HepG2 (cell line): ENCODE data around the gene JAK1. TPM values are rescaled to one million over a fixed set of nuclear protein-coding genes. Genes with fewer than 3 reads are reported as not detected.

Experiments used
- ATAC-seq: fragments of 200-7000 bp; cut with Tn5 transposase; 3 replicates; pipeline ENCODE4 v1.9.1; 2020; ENCODE audit warnings: mild to moderate bottlenecking, moderate library complexity
- BruUV-seq: library from RNA; stranded (reverse); fragments of 400-500 nt; replicated peaks from 2 replicates; lab custom pipeline; 2021; lab: Mats Ljungman, UMichigan
- CTCF ChIA-PET: fragments of 300-600 bp; formaldehyde crosslinking; extraction: SDS; loops from one replicate; lab custom pipeline; 2021; ENCODE audit warnings: low total read pairs, inconsistent platforms, low intra/inter-chr PET ratio; lab: Yijun Ruan, JAX
- POLR2A ChIA-PET: fragments of 350-600 bp; sonication (Branson Sonifier 250); formaldehyde crosslinking; loops from one replicate; lab custom pipeline; 2020; ENCODE audit warnings: antibody characterized with exemption, inconsistent platforms; lab: Yijun Ruan, JAX
- DNase-seq: peaks from one replicate; pipeline ENCODE4 v3.0.0-alpha.2; 2015; ENCODE audit warnings: low spot score
- FAIRE-seq: peaks from 3 replicates; lab custom pipeline; 2011; peaks lifted over from hg19 to GRCh38; lab: Jason Lieb, UNC
- H2AFZ ChIP-seq: one replicate; pipeline ENCODE4 v1.6.1; 2011; ENCODE audit warnings: low read length, inconsistent platforms
- H3K27ac ChIP-seq: fragments of 300-600 bp; 3 replicates; pipeline ENCODE4 v1.8.0; 2011; ENCODE audit warnings: mixed run types, mild to moderate bottlenecking, mixed read lengths, low read length, inconsistent platforms; ENCODE audit not compliant: insufficient read depth; ENCODE audit errors: extremely low read length
- H3K27me3 ChIP-seq, 2 experiments: fragments of 200-600 bp in 1 of 2; 2 replicates in 1 of 2; 3 replicates in 1 of 2; pipeline versions ENCODE4 v1.6.0 to v1.8.0; 2011; ENCODE audit warnings: low read length in 2 of 2, mild to moderate bottlenecking in 2 of 2, moderate library complexity in 2 of 2, inconsistent platforms in 1 of 2; ENCODE audit not compliant: insufficient read depth in 2 of 2, control insufficient read depth in 1 of 2
- H3K36me3 ChIP-seq, 2 experiments: fragments of 200-600 bp in 1 of 2; replicated peaks in 1 of 2; 2 replicates in 1 of 2; 3 replicates in 1 of 2; pipeline versions ENCODE4 v1.5.1 to v1.8.0; 2011; ENCODE audit warnings: low read length in 2 of 2, inconsistent platforms in 1 of 2; ENCODE audit not compliant: insufficient read depth in 2 of 2, control insufficient read depth in 1 of 2
- H3K4me1 ChIP-seq: 2 replicates; pipeline ENCODE4 v1.5.1; 2012; ENCODE audit warnings: low read length, inconsistent platforms; ENCODE audit not compliant: insufficient read depth
- H3K4me2 ChIP-seq: 2 replicates; pipeline ENCODE4 v1.6.0; 2011; ENCODE audit warnings: low read depth, low read length, inconsistent platforms
- H3K4me3 ChIP-seq, 3 experiments: fragments of 200-600 bp in 1 of 3; sonication (generic), shearing (Covaris generic) in 1 of 3; replicated peaks in 1 of 3; 2 replicates each; pipeline ENCODE4 v1.5.1; 2011 to 2016; ENCODE audit warnings: low read length in 3 of 3, inconsistent platforms in 2 of 3, low read depth in 2 of 3, mild to moderate bottlenecking in 2 of 3, control low read depth in 1 of 3, mixed read lengths in 1 of 3; ENCODE audit not compliant: insufficient read depth in 1 of 3
- H3K79me2 ChIP-seq: one replicate; pipeline ENCODE4 v1.6.1; 2011; ENCODE audit warnings: low read length, inconsistent platforms; ENCODE audit not compliant: insufficient read depth
- H3K9ac ChIP-seq: 2 replicates; pipeline ENCODE4 v1.6.0; 2011; ENCODE audit warnings: mild to moderate bottlenecking, low read depth, low read length, inconsistent platforms; ENCODE audit not compliant: insufficient read depth
- H3K9me3 ChIP-seq: 2 replicates; pipeline ENCODE4 v1.5.1; 2012; ENCODE audit warnings: mild to moderate bottlenecking, low read length
- H4K20me1 ChIP-seq: 2 replicates; pipeline ENCODE4 v1.6.0; 2011; ENCODE audit warnings: inconsistent platforms, mild to moderate bottlenecking, low read length, moderate library complexity; ENCODE audit not compliant: insufficient read depth
- ARHGAP35 ChIP-seq: sonication (generic); formaldehyde crosslinking; IDR thresholded peaks from 2 replicates; pipeline ENCODE4 v1.9.0; 2022; ENCODE audit warnings: mild to moderate bottlenecking, inconsistent platforms, moderate library complexity, missing genetic modification reagents, borderline replicate concordance
- ARID3A ChIP-seq: IDR thresholded peaks from 2 replicates; pipeline ENCODE4 v1.6.1; 2012; ENCODE audit warnings: low read depth, low read length, improper control_type of control experiment
- FIP1L1 ChIP-seq: fragments of 200-400 bp; formaldehyde crosslinking; IDR thresholded peaks from 2 replicates; pipeline ENCODE4 v1.6.1; 2018; ENCODE audit warnings: low read depth, mild to moderate bottlenecking, low read length, moderate library complexity, borderline replicate concordance; ENCODE audit not compliant: insufficient read depth
- KDM2A ChIP-seq: sonication (generic); formaldehyde crosslinking; IDR thresholded peaks from 2 replicates; pipeline ENCODE4 v1.4.0; 2020; ENCODE audit warnings: low read depth, missing genetic modification reagents, borderline replicate concordance
- SUZ12 ChIP-seq: fragments of 150-350 bp; IDR thresholded peaks from 2 replicates; pipeline ENCODE4 v1.6.1; 2014; ENCODE audit warnings: low read depth, low read length
- TBX2 ChIP-seq: sonication (generic); formaldehyde crosslinking; IDR thresholded peaks from 2 replicates; pipeline ENCODE4 v1.5.0; 2020; ENCODE audit warnings: missing genetic modification reagents, mild to moderate bottlenecking, borderline replicate concordance
- ZBTB3 ChIP-seq: sonication (generic); formaldehyde crosslinking; IDR thresholded peaks from 2 replicates; pipeline ENCODE4 v1.4.0; 2020; ENCODE audit warnings: low read depth, mild to moderate bottlenecking, moderate library complexity, missing genetic modification reagents, borderline replicate concordance
- ZNF501 ChIP-seq: sonication (generic); formaldehyde crosslinking; IDR thresholded peaks from 2 replicates; pipeline ENCODE4 v1.5.1; 2020; ENCODE audit warnings: mild to moderate bottlenecking, moderate library complexity, missing genetic modification reagents
- ZNF510 ChIP-seq: sonication (generic); formaldehyde crosslinking; IDR thresholded peaks from 2 replicates; pipeline ENCODE4 v1.4.0; 2020; ENCODE audit warnings: low read depth, mild to moderate bottlenecking, missing genetic modification reagents
- WGBS: methylation state at CpG from one replicate; pipeline ENCODE4 v1.1.6; 2017; ENCODE audit warnings: low lambda C conversion rate; 5-methylcytosine and 5-hydroxymethylcytosine counted together
- in situ Hi-C: cut with HindIII; loops from 2 replicates; pipeline ENCODE4 v1.10.0; 2017; ENCODE audit warnings: low pct_unique_long_range_greater_than_20kb; ENCODE audit not compliant: extremely low pct_ligation_motif_present
- intact Hi-C: fragments of 100-400 bp; cut with micrococcal nuclease; formaldehyde crosslinking; loops from one replicate; pipeline ENCODE4 v1.10.0; 2022; ENCODE audit not compliant: unreplicated experiment
- polyA plus RNA-seq, 8 experiments: library from polyadenylated mRNA; depleted of rRNA in 3 of 8; stranded (reverse) in 7 of 8; unstranded in 1 of 8; fragments of >200 nt; fragmentation: Illumina TruSeq in 4 of 8; extraction: Trizol in 4 of 8; gene quantifications; 2 replicates each; pipeline versions ENCODE4 v1.2.1 to v1.2.3, GENCODE V29; 2011 to 2016; ENCODE audit warnings: low read depth in 4 of 8, missing spikeins in 1 of 8, mixed read lengths in 1 of 8; ENCODE audit not compliant: insufficient read depth in 1 of 8
- total RNA-seq, 5 experiments: library from RNA; depleted of rRNA; stranded (reverse); fragments of >200 nt; fragmentation: Illumina TruSeq; extraction: Trizol; gene quantifications; 2 replicates each; pipeline ENCODE4 v1.2.3, GENCODE V29; 2016; ENCODE audit warnings: low read depth in 1 of 5
- TF ChIP-seq, protein P1 (sequence below): IDR thresholded peaks from 2 replicates; pipeline ENCODE4 v1.6.1; 2016; ENCODE audit warnings: mild to moderate bottlenecking, missing biosample characterization, missing genetic modification reagents
- TF ChIP-seq, protein P2 (sequence below): sonication (generic); formaldehyde crosslinking; IDR thresholded peaks from 2 replicates; pipeline ENCODE4 v1.4.0; 2020; ENCODE audit warnings: missing genetic modification reagents, borderline replicate concordance

JAK1 gene
- total and polyA plus RNA-seq, 2 of the 13 experiments (the other 11 are each of a cell fraction or from before 2014, with no cell fraction given) = 23.9 to 42.4 TPM

DNA sequence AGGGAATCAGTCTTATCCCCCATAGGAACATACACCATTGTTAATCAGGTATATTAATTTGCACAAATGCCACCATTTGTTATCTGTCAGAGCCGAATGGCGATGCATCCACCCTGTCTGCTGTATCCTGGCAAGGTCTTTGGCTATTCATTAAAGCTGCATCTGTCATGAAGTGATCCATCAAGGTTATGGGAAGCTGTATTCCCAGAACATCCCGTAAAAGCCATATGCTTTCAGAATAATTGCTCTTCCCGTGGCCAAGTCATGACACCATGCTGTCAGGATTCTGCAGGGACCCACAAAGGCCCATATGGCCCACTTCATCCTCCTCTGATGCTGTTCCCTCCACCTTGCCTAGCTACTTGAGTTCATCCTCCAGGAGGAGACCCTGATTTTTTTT is 117.5 kb downstream of the JAK1 start:
- POLR2A ChIA-PET = no interaction called here

More for the DNA sequence above, 117.5 kb downstream of the JAK1 start:
- Histone ChIP-seq H3K9me3 (no peaks in the 10 kb centered on the region), H3K9ac (no peak overlapping the region), H3K27ac (no peak overlapping the region), H3K4me1 (no peaks in the 10 kb centered on the region), H3K27me3 (no peaks in the 10 kb centered on the region), H4K20me1 (no peaks in the 10 kb centered on the region), H3K36me3 (peaks cover 11 to 17% of the 10 kb centered on the region in 2 experiments; a peak in 4 of 5 replicates), H3K4me3 (no peak overlapping the region), H3K79me2 (no peaks in the 10 kb centered on the region), H3K4me2 (no peak overlapping the region), H2AFZ (no peak overlapping the region)
- intact Hi-C loops (no loop called here), in situ Hi-C loops (no loop called here)
- TF ChIP-seq, protein P1, sequence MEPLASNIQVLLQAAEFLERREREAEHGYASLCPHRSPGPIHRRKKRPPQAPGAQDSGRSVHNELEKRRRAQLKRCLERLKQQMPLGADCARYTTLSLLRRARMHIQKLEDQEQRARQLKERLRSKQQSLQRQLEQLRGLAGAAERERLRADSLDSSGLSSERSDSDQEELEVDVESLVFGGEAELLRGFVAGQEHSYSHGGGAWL (CRISPR knock-in tag) = no peak
- TF ChIP-seq, protein P2, sequence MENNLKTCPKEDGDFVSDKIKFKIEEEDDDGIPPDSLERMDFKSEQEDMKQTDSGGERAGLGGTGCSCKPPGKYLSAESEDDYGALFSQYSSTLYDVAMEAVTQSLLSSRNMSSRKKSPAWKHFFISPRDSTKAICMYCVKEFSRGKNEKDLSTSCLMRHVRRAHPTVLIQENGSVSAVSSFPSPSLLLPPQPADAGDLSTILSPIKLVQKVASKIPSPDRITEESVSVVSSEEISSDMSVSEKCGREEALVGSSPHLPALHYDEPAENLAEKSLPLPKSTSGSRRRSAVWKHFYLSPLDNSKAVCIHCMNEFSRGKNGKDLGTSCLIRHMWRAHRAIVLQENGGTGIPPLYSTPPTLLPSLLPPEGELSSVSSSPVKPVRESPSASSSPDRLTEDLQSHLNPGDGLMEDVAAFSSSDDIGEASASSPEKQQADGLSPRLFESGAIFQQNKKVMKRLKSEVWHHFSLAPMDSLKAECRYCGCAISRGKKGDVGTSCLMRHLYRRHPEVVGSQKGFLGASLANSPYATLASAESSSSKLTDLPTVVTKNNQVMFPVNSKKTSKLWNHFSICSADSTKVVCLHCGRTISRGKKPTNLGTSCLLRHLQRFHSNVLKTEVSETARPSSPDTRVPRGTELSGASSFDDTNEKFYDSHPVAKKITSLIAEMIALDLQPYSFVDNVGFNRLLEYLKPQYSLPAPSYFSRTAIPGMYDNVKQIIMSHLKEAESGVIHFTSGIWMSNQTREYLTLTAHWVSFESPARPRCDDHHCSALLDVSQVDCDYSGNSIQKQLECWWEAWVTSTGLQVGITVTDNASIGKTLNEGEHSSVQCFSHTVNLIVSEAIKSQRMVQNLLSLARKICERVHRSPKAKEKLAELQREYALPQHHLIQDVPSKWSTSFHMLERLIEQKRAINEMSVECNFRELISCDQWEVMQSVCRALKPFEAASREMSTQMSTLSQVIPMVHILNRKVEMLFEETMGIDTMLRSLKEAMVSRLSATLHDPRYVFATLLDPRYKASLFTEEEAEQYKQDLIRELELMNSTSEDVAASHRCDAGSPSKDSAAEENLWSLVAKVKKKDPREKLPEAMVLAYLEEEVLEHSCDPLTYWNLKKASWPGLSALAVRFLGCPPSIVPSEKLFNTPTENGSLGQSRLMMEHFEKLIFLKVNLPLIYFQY (CRISPR knock-in tag) = no peak
- TF ChIP-seq ARHGAP35 = no peak
- TF ChIP-seq KDM2A (CRISPR knock-in tag) = no peak
- TF ChIP-seq TBX2 = no peak
- TF ChIP-seq ZBTB3 (CRISPR knock-in tag) = no peak
- no peak for TF ChIP-seq FIP1L1
- TF ChIP-seq ARID3A = no peak
- TF ChIP-seq ZNF501 (CRISPR knock-in tag) = no peak
- no peak for TF ChIP-seq ZNF510 (CRISPR knock-in tag)
- TF ChIP-seq SUZ12 = no peak
- no TSS peak for BruUV-seq
- WGBS = 94% methylated on average over 4 of the region's 4 CpGs
- no peak for DNase-seq
- no peak for FAIRE-seq
- CTCF ChIA-PET = no interaction called here
- no peak for ATAC-seq
